GM18870 (cell line): ENCODE results near the gene TSC22D1.
"Not testable (repeated sequence)": the region's sequence is repeated elsewhere in the genome, so short reads cannot be mapped to it uniquely, and the experiment has no call there.

ENCODE experiments used
- ATAC-seq: cut with Tn5 transposase; IDR thresholded peaks from one replicate; pipeline ENCODE4 v1.9.1; 2021; ENCODE audit warnings: moderate library complexity; ENCODE audit not compliant: unreplicated experiment

Gene TSC22D1

GRCh38 chr13:44573790-44574465, 2.2 kb downstream of the TSC22D1 start:
- ATAC-seq = no peak

GRCh38 chr13:44573071-44573470, 3.1 kb downstream of the TSC22D1 start:
- ATAC-seq = no peak

DNA sequence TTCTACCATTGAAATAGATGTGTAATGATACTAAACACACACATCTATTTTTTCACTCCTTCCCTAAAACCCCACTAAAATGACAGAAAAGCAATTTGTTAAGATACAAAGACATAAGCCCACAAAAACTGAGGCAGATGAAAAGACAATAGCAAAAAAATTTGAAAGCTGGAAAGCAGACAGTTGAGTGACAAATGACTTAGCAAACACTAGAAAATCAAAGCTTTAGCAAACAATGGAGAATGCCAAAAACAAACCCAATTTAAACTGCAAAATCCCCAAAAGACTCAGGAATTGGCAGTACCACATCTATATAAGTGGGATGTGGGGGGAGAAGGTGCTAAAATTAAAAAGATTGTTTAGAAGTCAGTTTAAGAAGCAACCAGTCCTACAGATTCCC, 9.5 kb downstream of the TSC22D1 start:
- no peak for ATAC-seq

DNA sequence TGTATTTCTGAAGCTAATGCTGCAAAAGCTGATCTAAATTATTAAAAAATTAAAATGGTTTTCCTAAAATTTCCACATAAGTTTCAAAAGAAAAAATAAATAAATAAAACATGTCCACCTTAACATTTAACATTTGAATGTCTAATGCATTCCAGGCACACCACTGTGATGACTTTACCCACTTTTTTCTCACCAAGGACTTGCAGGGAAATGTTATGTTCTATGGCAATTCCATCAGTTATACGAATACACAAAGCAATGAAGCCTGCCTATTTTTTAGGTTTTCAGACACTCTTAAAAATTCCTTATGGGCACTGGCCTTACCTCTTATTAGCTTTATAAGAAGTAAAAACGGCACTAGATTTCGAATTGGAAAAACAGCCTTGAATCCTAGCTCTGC, 10.2 kb downstream of the TSC22D1 start:
- no peak for ATAC-seq

- no peak for ATAC-seq
Observed at GRCh38 chr13:44564936-44565335, 11.2 kb downstream of the TSC22D1 start.

DNA sequence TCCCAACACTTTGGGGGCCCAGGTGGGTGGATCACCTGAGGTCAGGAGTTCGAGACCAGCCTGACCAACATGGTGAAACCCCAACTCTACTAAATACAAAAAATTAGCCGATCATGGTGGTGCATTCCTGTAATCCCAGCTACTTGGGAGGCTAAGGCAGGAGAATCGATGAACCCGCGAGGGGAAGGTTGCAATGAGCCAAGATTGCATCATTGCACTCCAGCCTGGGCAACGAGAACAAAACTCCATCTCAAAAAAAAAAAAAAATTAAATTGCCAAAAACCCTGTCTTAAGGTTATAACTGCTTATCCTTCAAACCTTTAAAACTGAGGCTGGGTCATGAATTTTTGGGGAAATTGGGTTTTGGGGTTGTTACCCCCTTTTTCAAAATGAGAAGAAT, 13.3 kb downstream of the TSC22D1 start:
- not testable (repeated sequence) for ATAC-seq

- no peak for ATAC-seq
Observed at GRCh38 chr13:44561351-44561750, 14.8 kb downstream of the TSC22D1 start.

GRCh38 chr13:44557986-44558385, 18.1 kb downstream of the TSC22D1 start:
- ATAC-seq = no peak

- no peak for ATAC-seq
Observed at GRCh38 chr13:44555207-44555606, 20.9 kb downstream of the TSC22D1 start.

DNA sequence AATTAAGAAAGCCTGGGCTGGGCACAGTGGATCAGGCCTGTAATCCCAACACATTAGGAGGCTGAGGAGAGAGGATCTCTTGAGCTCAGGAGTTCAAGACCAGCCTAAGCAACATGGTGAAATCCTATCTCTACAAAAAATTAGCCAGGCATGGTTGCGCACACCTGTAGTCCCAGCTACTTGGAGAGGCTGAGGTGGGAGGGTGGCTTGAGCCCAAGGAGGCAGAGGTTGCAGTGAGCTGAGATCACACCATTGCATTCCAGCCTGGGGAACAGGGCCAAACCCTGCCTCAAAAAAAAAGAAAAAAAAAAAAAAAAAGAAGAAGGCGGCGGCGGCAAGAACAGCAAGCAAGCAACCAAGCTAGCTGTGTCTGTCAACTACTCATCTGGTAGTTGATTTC, 26.7 kb downstream of the TSC22D1 start:
- ATAC-seq = no peak

DNA sequence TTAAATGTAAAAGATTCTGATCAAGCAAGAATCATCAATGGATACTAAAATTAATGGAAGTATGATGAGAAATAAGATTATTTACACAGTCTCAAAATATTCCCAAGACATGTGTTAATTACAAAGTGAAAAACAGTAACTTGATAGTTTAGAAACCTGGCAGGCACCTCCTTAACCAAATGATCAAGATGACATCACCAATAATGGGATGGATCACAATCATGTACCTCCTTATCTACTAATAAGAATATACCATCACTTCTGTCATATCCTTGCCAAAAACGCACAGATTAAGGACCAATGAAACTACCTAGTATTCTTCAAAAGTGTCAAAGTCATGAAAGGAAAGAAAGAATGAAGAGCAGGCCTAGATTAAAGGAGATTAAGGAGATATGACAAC, 30.0 kb downstream of the TSC22D1 start:
- no peak for ATAC-seq

- ATAC-seq = no peak
Observed at GRCh38 chr13:44543369-44543768, 32.8 kb downstream of the TSC22D1 start.

- ATAC-seq = no peak
Observed at GRCh38 chr13:44542361-44542760, 33.8 kb downstream of the TSC22D1 start.

- ATAC-seq = no peak
Observed at GRCh38 chr13:44541601-44542000, 34.5 kb downstream of the TSC22D1 start.

GRCh38 chr13:44540761-44541434, 35.2 kb downstream of the TSC22D1 start:
- ATAC-seq = no peak

GRCh38 chr13:44537248-44537647, 38.9 kb downstream of the TSC22D1 start:
- no peak for ATAC-seq

DNA sequence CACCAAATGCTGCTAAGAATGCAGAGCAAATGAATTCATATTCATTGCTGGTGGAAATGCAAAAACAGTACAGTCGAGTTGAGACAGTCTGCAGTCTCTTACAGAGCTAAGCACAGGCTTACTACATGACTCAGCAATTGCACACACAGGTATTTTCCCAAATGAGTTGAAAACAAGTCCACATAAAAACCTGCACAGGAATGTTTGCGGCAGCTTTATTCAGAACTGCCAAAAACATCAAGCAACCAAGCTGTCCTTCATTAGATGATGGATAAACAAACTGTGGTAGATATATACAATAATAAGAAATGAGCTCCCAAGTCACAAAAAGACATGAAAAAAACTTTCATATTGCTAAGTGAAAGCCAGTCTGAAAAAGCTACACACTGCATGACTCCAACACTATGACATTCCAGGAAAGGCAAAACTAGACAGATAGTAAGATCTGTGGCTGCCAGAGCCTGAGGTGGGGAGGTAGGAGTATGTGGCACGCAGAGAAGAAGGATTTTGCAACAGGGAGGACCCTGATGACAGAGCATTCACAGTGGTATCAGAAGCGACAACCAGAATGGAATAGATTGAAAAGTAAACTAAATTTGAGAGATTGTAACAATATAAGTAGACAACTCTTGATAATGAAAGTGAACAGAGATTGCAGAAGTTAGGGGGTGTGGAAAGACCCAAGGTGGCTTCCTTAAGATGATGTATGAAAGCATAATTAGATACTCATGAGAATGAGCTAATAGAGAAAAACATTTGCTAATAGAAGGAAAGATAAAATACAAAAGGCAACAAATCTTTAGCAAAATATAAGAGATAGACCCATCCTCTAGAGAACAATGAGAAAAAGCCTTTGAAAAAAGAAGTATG, 52.7 kb downstream of the TSC22D1 start:
- ATAC-seq = peak; percentile 63

DNA sequence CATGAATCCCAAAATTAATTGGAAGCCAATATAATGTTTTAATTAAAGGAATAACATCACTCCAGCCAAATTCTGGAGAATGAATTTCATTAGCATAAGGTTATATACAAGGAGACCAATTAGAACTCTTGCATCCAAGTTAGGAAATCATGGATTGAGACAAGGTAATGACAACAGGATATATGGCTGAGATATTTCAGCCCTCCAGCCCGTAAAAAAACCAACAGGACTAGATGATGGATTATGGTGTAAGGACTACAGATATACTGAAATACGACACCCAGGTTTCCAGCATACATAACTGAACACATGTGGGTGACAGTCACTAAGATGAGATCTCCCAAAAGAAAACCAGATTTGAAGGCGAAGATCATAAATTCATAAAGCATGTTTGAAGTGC, 56.5 kb downstream of the TSC22D1 start:
- no peak for ATAC-seq

GRCh38 chr13:44516771-44517170, 59.4 kb downstream of the TSC22D1 start:
- ATAC-seq = no peak

GRCh38 chr13:44514278-44514677, 61.9 kb downstream of the TSC22D1 start:
- ATAC-seq = no peak

- not testable (repeated sequence) for ATAC-seq
Observed at GRCh38 chr13:44509853-44510252, 66.3 kb downstream of the TSC22D1 start.

DNA sequence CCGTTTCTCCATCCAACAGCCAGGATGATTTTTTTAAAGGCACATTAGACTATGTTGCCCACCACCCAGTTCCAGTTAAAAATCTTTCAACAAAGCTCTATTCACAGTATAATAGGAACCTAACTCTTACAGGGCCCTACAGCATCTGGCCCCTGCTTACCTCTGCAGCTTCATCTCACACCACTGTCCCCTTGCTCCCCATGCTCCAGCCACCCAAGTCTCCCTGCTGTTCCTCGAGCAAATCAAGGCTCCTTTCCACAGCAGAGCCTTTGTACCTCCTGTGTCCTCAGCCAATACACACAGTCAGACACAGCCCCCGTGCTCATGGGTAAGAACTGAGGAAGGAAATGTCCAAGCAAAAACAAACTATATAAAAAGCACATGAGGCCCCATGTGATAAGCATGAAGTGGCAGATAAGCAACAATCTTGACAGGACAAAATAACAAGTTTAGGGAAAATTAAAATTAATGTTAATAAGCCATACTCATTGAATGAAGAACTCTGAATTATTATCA, 67.5 kb downstream of the TSC22D1 start:
- no peak for ATAC-seq
